Left ventricle myocardium superior (tissue), 1 donor: Measurements from ENCODE around the gene ZNF865. TPM values are rescaled to one million over a fixed set of nuclear protein-coding genes. Genes with fewer than 3 reads are reported as not detected.
A peak's percentile ranks its signal among the peaks of the same experiment; 100 is the strongest.

ENCODE experiments used
- ATAC-seq: fragments of 200-7000 bp; cut with Tn5 transposase; one replicate; pipeline ENCODE4 v1.9.1; 2020; ENCODE audit warnings: mild to moderate bottlenecking, moderate library complexity
- DNase-seq: peaks from one replicate; pipeline ENCODE4 v3.0.0-alpha.2; 2020
- intact Hi-C: fragments of 100-400 bp; cut with micrococcal nuclease; formaldehyde crosslinking; loops from one replicate; pipeline ENCODE4 v1.11.0; 2022
- total RNA-seq: library from RNA; stranded (reverse); fragmentation: NEBNext Ultra II Directional; extraction: Animal tissue kit (Norgen Biotek cat#: 25700); gene quantifications from one replicate; pipeline ENCODE4 v1.2.1, GENCODE V29; 2021
- donor health status: DM: no; HTN: yes; CAD: no; lungs with severe emphysema.

ZNF865 gene
- total RNA-seq, 1 donor from 2014 or later: 21.8 TPM

GRCh38 chr19:55640577-55641425 lies 35.4 kb downstream of the ZNF865 start, which contains the start of gene ZNF580:
TSS of gene ZNF580 (plus strand) at chr19:55641002. CDS start at chr19:55642509, 1,507 bp downstream.
- intact Hi-C loops: no loop called here
- ATAC-seq: peak; percentile 73
- DNase-seq: peak; percentile 84

- intact Hi-C loops: no loop called here
- DNase-seq: peak; percentile 11
- peak; percentile 0 for ATAC-seq
Measured at GRCh38 chr19:55641426-55642152, 36.1 kb downstream of the ZNF865 start.

GRCh38 chr19:55642153-55643002 lies 36.9 kb downstream of the ZNF865 start:
- intact Hi-C loops: no loop called here
- ATAC-seq (peak; percentile 2), DNase-seq (peak; percentile 52)

- intact Hi-C loops: no loop called here
- ATAC-seq (peak; percentile 46), DNase-seq (peak; percentile 82)
Measured at GRCh38 chr19:55643003-55643886, 37.8 kb downstream of the ZNF865 start, which contains the start of gene ZNF581. TSS of gene ZNF581 (plus strand) at chr19:55643649. CDS start at chr19:55644572, 923 bp downstream.

GRCh38 chr19:55643887-55644176 lies 38.4 kb downstream of the ZNF865 start:
- no peak for DNase-seq
- intact Hi-C loops: no loop called here
- ATAC-seq: no peak

- DNase-seq (peak; percentile 25), ATAC-seq (no peak)
- intact Hi-C loops: no loop called here
Measured at GRCh38 chr19:55644191-55644833, 38.9 kb downstream of the ZNF865 start.

- ATAC-seq: no peak
- DNase-seq: no peak
- intact Hi-C loops: no loop called here
Measured at GRCh38 chr19:55644842-55645511, 39.5 kb downstream of the ZNF865 start.

- DNase-seq: no peak
Measured at GRCh38 chr19:55645512-55645881, 40.0 kb downstream of the ZNF865 start.

GRCh38 chr19:55646889-55647731 lies 41.7 kb downstream of the ZNF865 start:
- DNase-seq (no peak), ATAC-seq (no peak)
- intact Hi-C loops: no loop called here

More at GRCh38 chr19:55645512-55645881, 40.0 kb downstream of the ZNF865 start:
- intact Hi-C loops: no loop called here
- no peak for ATAC-seq

- peak; percentile 59 for ATAC-seq
- peak; percentile 81 for DNase-seq
- intact Hi-C loops: no loop called here
Measured at GRCh38 chr19:55647732-55648584, 42.5 kb downstream of the ZNF865 start, which contains the start of gene CCDC106. TSS of gene CCDC106 (plus strand) at chr19:55648212. CDS start at chr19:55649047, 835 bp downstream.

GRCh38 chr19:55648585-55649267 lies 43.3 kb downstream of the ZNF865 start:
- ATAC-seq: no peak
- DNase-seq: no peak
- intact Hi-C loops: no loop called here

GRCh38 chr19:55649268-55650125 lies 44.0 kb downstream of the ZNF865 start:
- no peak for DNase-seq
- intact Hi-C loops: no loop called here

GRCh38 chr19:55650126-55650557 lies 44.7 kb downstream of the ZNF865 start:
- ATAC-seq: no peak
- no peak for DNase-seq
- intact Hi-C loops: no loop called here

More at GRCh38 chr19:55649268-55650125, 44.0 kb downstream of the ZNF865 start:
- ATAC-seq: no peak

GRCh38 chr19:55650602-55651230 lies 45.3 kb downstream of the ZNF865 start:
- intact Hi-C loops: no loop called here
- ATAC-seq (no peak), DNase-seq (no peak)
